ENCODE results near the gene FAM9B.

- TF ChIP-seq EZH2 (IDR thresholded peaks at IDR 0.05; ENCODE audit: low read length, missing control alignments) (no peak), CTCF (conservative IDR thresholded peaks at IDR 0.05 in 1 of 2, IDR thresholded peaks at IDR 0.05 in 1 of 2; ENCODE audit: low read depth in 1 of 2, low read length in 2 of 2) (no peak)
Observed at GRCh38 chrX:9069573-9069972, 35.6 kb upstream of the FAM9B start.

All from fibroblast of lung (primary cell).